Measurements from ENCODE around the gene ITPR3. TPM values are rescaled to one million over a fixed set of nuclear protein-coding genes. Genes with fewer than 3 reads are reported as not detected.

ITPR3 gene
- total RNA-seq, 2 experiments from 2014 or later, result 42.6 to 42.9 TPM

GRCh38 chr6:33723371-33724085 lies 102.4 kb downstream of the ITPR3 start:
- CTCF ChIA-PET, result interaction anchor here (0.7 to 1.8 kb wide), 7 partner anchors 10 to 44 kb away, joined by 3 to 10 read pairs (median 4); partner anchors contain the start of gene UQCC2
- intact Hi-C loops (cut with DNase I, micrococcal nuclease), result no loop called here
- Mint-ChIP-seq H3K9me3 (ENCODE audit: low read depth) (no peaks in the 10 kb centered on the region), H3K4me3 (no peak overlapping the region), H3K27ac (no peak overlapping the region), H3K27me3 (no peaks in the 10 kb centered on the region), H3K4me1 (peaks cover 17% of the 10 kb centered on the region), H3K36me3 (ENCODE audit: low read depth) (no peaks in the 10 kb centered on the region)
- POLR2A ChIA-PET, result interaction anchor here (1.3 kb wide), 1 partner anchor 12 kb away, joined by 3 read pairs; the partner anchor contains the start of gene UQCC2
- no peak for DNase-seq
- ATAC-seq, result no peak

- intact Hi-C loops (cut with DNase I, micrococcal nuclease), result no loop called here
- Mint-ChIP-seq H3K27me3 (no peaks in the 10 kb centered on the region), H3K36me3 (ENCODE audit: low read depth) (no peaks in the 10 kb centered on the region), H3K4me1 (peaks cover 17% of the 10 kb centered on the region), H3K9me3 (ENCODE audit: low read depth) (no peaks in the 10 kb centered on the region), H3K27ac (no peak overlapping the region), H3K4me3 (no peak overlapping the region)
- ChIA-PET CTCF (interaction anchor here (0.5 to 1.3 kb wide), 4 partner anchors 14 to 432 kb away, joined by 3 to 5 read pairs (median 4); no protein-coding TSS in a partner anchor), POLR2A (interaction anchor here (0.7 kb wide), 1 partner anchor 1261 kb away, joined by 3 read pairs; no protein-coding TSS in a partner anchor)
- DNase-seq (peak; percentile 21), ATAC-seq (peak; percentile 53)
These were observed 103.2 kb downstream of the ITPR3 start for GRCh38 chr6:33724102-33725023.

DNA sequence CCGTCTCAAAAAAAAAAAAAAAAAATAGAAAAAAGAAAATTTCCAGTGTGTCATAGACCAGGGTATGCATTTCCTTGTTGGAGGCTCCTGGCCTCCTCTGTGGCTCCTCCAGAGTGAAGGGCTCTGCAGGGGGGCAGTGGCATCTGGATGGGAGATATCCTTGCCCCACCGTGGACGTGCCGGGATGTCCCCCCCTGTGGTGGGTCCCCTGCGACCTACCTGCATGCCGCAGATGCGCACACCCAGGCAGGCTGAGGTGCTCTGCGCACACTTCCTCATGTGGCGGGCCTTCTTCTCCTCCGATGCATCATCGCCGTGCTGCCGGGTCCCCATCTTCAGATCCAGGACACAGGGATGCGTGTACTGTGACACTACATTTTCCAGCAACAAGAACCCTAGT lies 104.1 kb downstream of the ITPR3 start:
- ATAC-seq, result no peak
- Mint-ChIP-seq H3K27me3 (no peaks in the 10 kb centered on the region), H3K4me3 (no peak overlapping the region), H3K27ac (no peak overlapping the region), H3K36me3 (ENCODE audit: low read depth) (no peaks in the 10 kb centered on the region), H3K4me1 (peaks cover 17% of the 10 kb centered on the region), H3K9me3 (ENCODE audit: low read depth) (no peaks in the 10 kb centered on the region)
- no peak for DNase-seq
- ChIA-PET POLR2A (no interaction called here), CTCF (no interaction called here)
- intact Hi-C loops (cut with DNase I, micrococcal nuclease), result no loop called here

- ChIA-PET POLR2A (no interaction called here), CTCF (interaction anchor here (0.9 to 1.1 kb wide), 2 partner anchors 11 to 25 kb away, joined by 3 read pairs; no protein-coding TSS in a partner anchor)
- intact Hi-C loops (cut with DNase I, micrococcal nuclease), result no loop called here
- H3K9me3 Mint-ChIP-seq (ENCODE audit: low read depth), result no peaks in the 10 kb centered on the region
- DNase-seq (no peak), ATAC-seq (no peak)
- no peak overlapping the region for H3K27ac Mint-ChIP-seq
- H3K36me3 Mint-ChIP-seq (ENCODE audit: low read depth), result no peaks in the 10 kb centered on the region
- H3K27me3 Mint-ChIP-seq, result no peaks in the 10 kb centered on the region
- no peak overlapping the region for H3K4me3 Mint-ChIP-seq
- H3K4me1 Mint-ChIP-seq, result peaks cover 17% of the 10 kb centered on the region
These were observed 105.0 kb downstream of the ITPR3 start for GRCh38 chr6:33725891-33726673.

DNA sequence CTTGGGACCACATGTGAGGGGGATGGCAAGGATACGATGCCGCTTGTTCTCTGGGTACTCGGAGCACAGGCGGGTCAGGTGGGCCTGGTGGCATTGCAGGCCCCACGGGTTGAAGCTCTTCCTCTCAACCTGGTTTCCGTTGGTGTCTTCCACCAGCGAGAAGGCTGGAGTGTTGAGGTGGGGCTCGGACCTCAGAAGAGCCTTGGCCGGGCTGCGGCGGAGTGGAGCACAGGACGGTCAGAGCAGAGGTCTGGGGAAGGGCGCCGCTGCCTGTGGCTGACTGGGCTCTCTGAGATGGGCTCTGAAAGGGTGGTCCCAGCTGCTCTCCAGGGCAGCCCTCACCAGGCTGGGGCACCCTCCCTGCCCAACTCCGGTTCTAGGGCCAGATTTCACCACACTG lies 105.6 kb downstream of the ITPR3 start:
- Mint-ChIP-seq H3K4me1 (peaks cover 17% of the 10 kb centered on the region), H3K36me3 (ENCODE audit: low read depth) (no peaks in the 10 kb centered on the region), H3K9me3 (ENCODE audit: low read depth) (no peaks in the 10 kb centered on the region), H3K27me3 (no peaks in the 10 kb centered on the region), H3K4me3 (no peak overlapping the region), H3K27ac (no peak overlapping the region)
- ATAC-seq, result no peak
- intact Hi-C loops (cut with DNase I, micrococcal nuclease), result no loop called here
- POLR2A ChIA-PET, result no interaction called here
- CTCF ChIA-PET, result interaction anchor here (0.9 to 1.5 kb wide), 3 partner anchors 11 to 26 kb away, joined by 3 read pairs; no protein-coding TSS in a partner anchor
- DNase-seq, result no peak

- Mint-ChIP-seq H3K36me3 (ENCODE audit: low read depth) (no peaks in the 10 kb centered on the region), H3K9me3 (ENCODE audit: low read depth) (no peaks in the 10 kb centered on the region), H3K4me1 (peaks cover 17% of the 10 kb centered on the region), H3K27me3 (no peaks in the 10 kb centered on the region), H3K4me3 (no peak overlapping the region), H3K27ac (no peak overlapping the region)
- intact Hi-C loops (cut with DNase I, micrococcal nuclease), result no loop called here
- ChIA-PET CTCF (interaction anchor here (1.5 kb wide), 1 partner anchor 14 kb away, joined by 3 read pairs; no protein-coding TSS in a partner anchor), POLR2A (no interaction called here)
- ATAC-seq (no peak), DNase-seq (no peak)
These were observed 106.0 kb downstream of the ITPR3 start for GRCh38 chr6:33727126-33727525.

DNA sequence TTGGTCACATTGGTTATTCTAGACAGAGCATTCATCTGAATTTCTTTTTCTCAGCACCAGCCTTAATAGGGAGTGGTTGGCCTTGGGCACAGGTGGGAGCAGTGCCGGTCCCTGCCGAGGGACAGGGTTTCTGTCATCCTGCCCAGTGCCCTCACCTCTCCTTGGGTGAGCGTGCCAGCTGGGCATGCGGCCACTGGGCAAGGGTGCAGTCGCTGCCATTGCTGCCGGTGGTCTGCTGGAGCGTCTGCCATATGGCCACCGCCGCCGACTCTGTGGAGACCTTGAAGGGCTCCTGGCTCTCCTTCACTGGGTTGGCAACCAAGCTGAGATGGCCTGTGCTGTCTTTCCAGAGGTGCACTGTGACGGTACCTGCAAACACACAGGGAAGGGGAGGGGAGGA lies 106.8 kb downstream of the ITPR3 start:
- H3K27me3 Mint-ChIP-seq, result no peaks in the 10 kb centered on the region
- no peaks in the 10 kb centered on the region for H3K36me3 Mint-ChIP-seq (ENCODE audit: low read depth)
- no peak overlapping the region for H3K4me3 Mint-ChIP-seq
- POLR2A ChIA-PET, result no interaction called here
- intact Hi-C loops (cut with DNase I, micrococcal nuclease), result no loop called here
- H3K9me3 Mint-ChIP-seq (ENCODE audit: low read depth), result no peaks in the 10 kb centered on the region
- H3K4me1 Mint-ChIP-seq, result peaks cover 17% of the 10 kb centered on the region
- H3K27ac Mint-ChIP-seq, result no peak overlapping the region
- CTCF ChIA-PET, result interaction anchor here (0.5 to 1.5 kb wide), 3 partner anchors 13 to 297 kb away, joined by 3 read pairs; partner anchors contain the start of gene UQCC2
- no peak for DNase-seq
- ATAC-seq, result no peak

DNA sequence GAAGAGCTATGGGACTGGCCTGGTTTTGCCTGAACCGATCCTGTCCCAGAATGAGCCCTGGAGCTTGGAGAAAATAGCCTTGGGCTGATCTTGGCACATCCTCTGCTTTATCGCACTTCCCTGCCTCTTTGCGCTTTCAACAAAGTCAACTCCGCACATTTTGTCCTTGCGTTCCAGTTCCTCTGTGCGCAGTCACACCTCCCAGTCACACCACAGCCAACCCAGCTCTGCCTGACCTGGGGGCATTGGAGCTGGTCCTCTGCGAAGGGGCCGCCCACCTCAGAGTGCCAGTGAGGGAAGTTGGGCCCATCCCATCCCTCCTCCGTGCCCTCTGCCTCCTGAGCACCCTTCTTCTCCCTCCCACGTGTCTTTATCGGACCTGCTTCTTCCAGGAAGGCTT lies 107.3 kb downstream of the ITPR3 start:
- DNase-seq (no peak), ATAC-seq (no peak)
- Mint-ChIP-seq H3K27ac (no peak overlapping the region), H3K4me3 (no peak overlapping the region), H3K9me3 (ENCODE audit: low read depth) (no peaks in the 10 kb centered on the region), H3K27me3 (no peaks in the 10 kb centered on the region), H3K4me1 (peaks cover 17% of the 10 kb centered on the region), H3K36me3 (ENCODE audit: low read depth) (no peaks in the 10 kb centered on the region)
- ChIA-PET CTCF (interaction anchor here (0.5 to 1.5 kb wide), 3 partner anchors 13 to 296 kb away, joined by 3 read pairs; partner anchors contain the start of gene UQCC2), POLR2A (no interaction called here)
- intact Hi-C loops (cut with DNase I, micrococcal nuclease), result no loop called here

GRCh38 chr6:33729059-33729458 lies 107.9 kb downstream of the ITPR3 start:
- CTCF ChIA-PET, result no interaction called here
- POLR2A ChIA-PET, result no interaction called here
- H3K36me3 Mint-ChIP-seq (ENCODE audit: low read depth), result no peaks in the 10 kb centered on the region
- H3K27me3 Mint-ChIP-seq, result no peaks in the 10 kb centered on the region
- H3K4me3 Mint-ChIP-seq, result no peak overlapping the region
- peaks cover 11% of the 10 kb centered on the region for H3K4me1 Mint-ChIP-seq
- H3K27ac Mint-ChIP-seq, result no peak overlapping the region
- ATAC-seq (no peak), DNase-seq (no peak)
- H3K9me3 Mint-ChIP-seq (ENCODE audit: low read depth), result no peaks in the 10 kb centered on the region
- intact Hi-C loops (cut with DNase I, micrococcal nuclease), result no loop called here

DNA sequence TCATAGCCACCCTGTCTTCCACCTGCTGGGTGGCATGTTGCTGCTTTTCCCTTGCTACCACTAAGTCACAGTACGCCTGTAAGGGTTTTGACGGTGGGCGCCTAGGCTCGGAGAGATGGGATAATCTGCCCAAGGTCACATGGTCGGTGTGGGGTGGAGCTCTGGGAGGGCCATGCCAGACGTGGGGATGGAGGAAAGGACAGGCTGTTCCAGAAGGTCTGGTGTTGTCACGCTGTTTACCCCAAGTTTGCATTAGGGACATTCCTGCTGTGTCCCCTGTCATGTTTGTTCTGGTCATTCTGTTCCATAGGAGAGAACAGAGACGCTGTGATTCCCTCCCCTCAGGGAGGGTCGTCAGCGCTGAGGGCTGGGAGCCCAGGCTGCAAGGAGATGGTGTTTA lies 109.5 kb downstream of the ITPR3 start:
- no peaks in the 10 kb centered on the region for H3K9me3 Mint-ChIP-seq (ENCODE audit: low read depth)
- no peak overlapping the region for H3K27ac Mint-ChIP-seq
- POLR2A ChIA-PET, result no interaction called here
- intact Hi-C loops (cut with DNase I, micrococcal nuclease), result no loop called here
- DNase-seq (no peak), ATAC-seq (no peak)
- H3K27me3 Mint-ChIP-seq, result no peaks in the 10 kb centered on the region
- no peak overlapping the region for H3K4me3 Mint-ChIP-seq
- no peaks in the 10 kb centered on the region for H3K4me1 Mint-ChIP-seq
- no peaks in the 10 kb centered on the region for H3K36me3 Mint-ChIP-seq (ENCODE audit: low read depth)
- CTCF ChIA-PET, result no interaction called here

- no peaks in the 10 kb centered on the region for H3K4me1 Mint-ChIP-seq
- intact Hi-C loops (cut with DNase I, micrococcal nuclease), result no loop called here
- ATAC-seq (no peak), DNase-seq (no peak)
- ChIA-PET POLR2A (no interaction called here), CTCF (no interaction called here)
- no peaks in the 10 kb centered on the region for H3K9me3 Mint-ChIP-seq (ENCODE audit: low read depth)
- no peak overlapping the region for H3K4me3 Mint-ChIP-seq
- H3K36me3 Mint-ChIP-seq (ENCODE audit: low read depth), result no peaks in the 10 kb centered on the region
- H3K27ac Mint-ChIP-seq, result no peak overlapping the region
- H3K27me3 Mint-ChIP-seq, result no peaks in the 10 kb centered on the region
These were observed 109.9 kb downstream of the ITPR3 start for GRCh38 chr6:33731035-33731434.

Data from activated CD4-positive, alpha-beta T cell treated with anti-CD3 and anti-CD28 coated beads for 36 hours (primary cell).